Subcutaneous adipose tissue (tissue), 4 donors: ENCODE data around the gene C1QB. TPM values are rescaled to one million over a fixed set of nuclear protein-coding genes. Genes with fewer than 3 reads are reported as not detected.

Experiments used
- CTCF ChIP-seq: fragments of 450-650 bp; IDR thresholded peaks from one replicate; pipeline ENCODE4 v1.5.1; 2016; ENCODE audit warnings: low read depth, mild to moderate bottlenecking, control low read depth, antibody characterized with exemption, moderate library complexity
- total RNA-seq, 4 donors: library from RNA; depleted of rRNA; stranded (reverse); fragments of >200 nt; gene quantifications; one replicate each; pipeline ENCODE4 v1.1.0, GENCODE V29; 2016

The C1QB gene
- total RNA-seq, 4 donors from 2014 or later = 325 to 1,649 (median 667) TPM

GRCh38 chr1:22625262-22625925 lies 27.6 kb upstream of the C1QB start:
- TF ChIP-seq CTCF = no peak

DNA sequence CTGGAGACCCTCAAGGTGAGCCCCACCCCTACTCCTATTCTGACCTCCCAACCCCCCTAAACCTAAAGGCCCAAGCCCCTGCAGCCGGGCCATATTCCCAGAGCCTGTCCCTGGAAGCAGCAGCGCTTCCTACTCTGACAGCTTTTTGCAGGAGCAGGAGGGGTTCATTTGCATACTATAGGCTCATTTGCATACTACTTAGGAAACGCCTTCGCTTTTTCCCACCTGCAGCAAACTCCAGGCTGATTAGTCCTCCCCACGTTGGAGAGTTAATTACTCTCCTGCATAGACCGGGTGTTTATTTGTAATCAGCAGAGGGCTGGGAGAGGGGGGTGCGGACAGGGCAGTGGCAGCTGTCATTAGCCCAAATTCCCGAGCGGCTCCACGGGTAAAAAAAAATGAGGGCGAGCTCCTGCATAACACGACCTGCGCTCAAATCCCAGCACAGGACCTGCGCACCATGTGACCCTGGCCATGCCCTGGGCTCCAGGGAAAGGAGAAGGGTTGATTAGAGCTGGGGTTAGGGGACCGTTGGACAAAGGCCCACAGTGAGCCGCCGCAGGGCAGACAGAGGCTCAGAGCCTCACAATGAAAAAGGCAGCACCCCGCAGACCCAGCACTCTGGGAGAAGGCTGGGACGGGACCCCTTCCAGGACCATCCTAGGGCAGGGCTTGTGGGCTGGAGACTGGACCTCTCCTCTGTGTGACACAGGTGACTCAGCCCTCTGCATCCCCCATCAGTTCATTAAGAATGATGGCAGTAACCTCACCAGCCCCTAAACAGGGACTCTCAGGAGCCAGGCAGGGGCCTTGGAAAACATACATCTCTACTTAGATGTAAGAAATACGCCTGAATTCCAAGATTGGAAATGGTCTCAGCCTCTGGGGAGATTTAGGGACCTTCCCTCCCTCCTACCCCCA lies 26.5 kb upstream of the C1QB start:
- TF ChIP-seq CTCF = no peak

DNA sequence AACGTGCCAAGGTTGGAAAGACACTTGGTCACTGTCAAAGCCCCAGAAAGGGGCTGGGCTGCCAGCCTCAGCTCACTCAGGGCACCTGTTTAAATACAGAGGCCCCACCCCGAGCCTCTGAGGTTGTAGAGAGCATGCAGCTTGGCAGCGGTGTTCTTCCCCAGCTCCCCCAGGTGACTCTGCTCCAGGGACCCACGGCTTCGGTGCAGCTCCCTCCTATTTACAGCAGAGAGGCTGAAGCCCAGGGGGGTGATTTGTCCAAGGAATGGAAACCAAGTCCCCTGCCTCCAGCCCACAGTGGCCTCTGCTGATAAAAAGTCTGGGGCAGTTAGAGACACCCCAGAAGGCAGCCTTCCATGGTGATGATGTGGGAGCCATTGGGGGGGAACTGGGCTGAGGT lies 25.7 kb upstream of the C1QB start:
- no peak for TF ChIP-seq CTCF

GRCh38 chr1:22628698-22629444 lies 24.2 kb upstream of the C1QB start:
- TF ChIP-seq CTCF = no peak

DNA sequence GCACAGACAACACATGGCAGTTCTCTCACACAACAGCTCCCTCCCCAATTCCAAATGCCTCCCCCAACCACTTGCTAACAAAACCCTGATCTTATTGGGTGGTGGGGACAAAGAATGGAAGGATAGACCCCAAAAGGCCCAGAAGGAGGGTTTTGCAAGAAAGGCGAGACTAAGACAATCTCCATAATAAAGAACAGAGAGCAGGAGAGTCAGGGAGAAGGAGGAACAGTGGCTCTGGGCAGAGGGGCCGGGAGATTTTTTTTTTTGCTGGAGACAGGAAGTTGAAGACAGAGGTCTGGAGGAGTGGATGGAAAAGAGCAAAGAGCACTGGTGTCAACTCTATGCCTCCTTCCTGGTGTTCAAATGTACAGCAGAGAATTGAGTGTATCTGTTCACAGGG lies 23.1 kb upstream of the C1QB start:
- TF ChIP-seq CTCF = no peak

DNA sequence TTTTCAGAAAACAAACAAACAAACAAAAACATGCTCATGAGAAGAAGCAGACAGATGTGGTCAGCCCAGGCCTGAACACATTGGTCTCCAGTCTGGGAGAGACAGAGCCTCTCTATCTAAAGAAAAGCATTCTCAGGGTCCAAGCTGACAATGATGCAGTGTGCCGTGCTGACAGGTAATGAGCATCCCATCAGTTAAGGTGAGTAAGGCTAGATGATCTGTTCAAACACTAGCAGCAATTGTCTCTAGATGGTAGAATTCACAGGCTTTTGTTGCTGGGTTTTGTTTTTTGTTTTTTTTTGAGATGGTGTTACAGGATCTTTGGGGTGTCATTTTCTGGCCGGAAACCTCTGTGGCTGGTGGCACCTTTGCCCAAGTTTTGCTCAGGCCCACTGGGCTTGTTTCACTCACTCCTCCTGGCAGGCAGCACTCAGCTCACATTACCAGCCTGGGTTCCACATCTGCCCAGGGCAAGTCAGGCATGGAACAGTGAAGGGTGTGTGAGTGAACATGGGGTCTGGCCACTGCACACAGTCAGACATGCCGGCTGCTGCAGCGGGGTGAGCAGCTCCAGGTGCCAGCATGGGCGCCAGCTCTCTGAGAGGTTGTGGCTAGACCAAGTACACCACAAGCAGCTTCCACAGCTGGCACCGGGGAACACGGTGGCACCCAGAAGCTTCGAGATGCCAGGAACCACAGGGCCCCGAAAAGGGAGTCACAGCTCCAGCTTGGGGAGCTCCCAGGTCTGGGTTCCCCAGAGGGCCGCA lies 19.2 kb upstream of the C1QB start:
- no peak for TF ChIP-seq CTCF
